Suppressor macrophage (primary cell): ENCODE measurements around the gene CCNJ.
"Not testable (repeated sequence)": the region's sequence is repeated elsewhere in the genome, so short reads cannot be mapped to it uniquely, and the experiment has no call there.

Experiments
- DNase-seq, 4 experiments: peaks; one replicate each; pipeline ENCODE4 v3.0.0-alpha.2; 2020 to 2022
- total RNA-seq, 17 experiments: gene quantifications; one replicate each; lab custom pipeline; 2026; ENCODE audit warnings: mixed read lengths in 6 of 17, inconsistent platforms in 3 of 17; lab: John Stamatoyannopoulos, UW

Gene CCNJ, protein sequence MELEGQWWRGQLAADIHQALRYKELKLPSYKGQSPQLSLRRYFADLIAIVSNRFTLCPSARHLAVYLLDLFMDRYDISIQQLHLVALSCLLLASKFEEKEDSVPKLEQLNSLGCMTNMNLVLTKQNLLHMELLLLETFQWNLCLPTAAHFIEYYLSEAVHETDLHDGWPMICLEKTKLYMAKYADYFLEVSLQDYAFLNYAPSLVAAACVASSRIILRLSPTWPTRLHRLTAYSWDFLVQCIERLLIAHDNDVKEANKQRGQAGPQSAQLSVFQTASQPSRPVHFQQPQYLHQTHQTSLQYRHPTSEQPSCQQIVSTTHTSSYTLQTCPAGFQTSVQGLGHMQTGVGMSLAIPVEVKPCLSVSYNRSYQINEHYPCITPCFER
- 12.1 to 65.6 (median 20.3) reads per million in 17 experiments for total RNA-seq

DNA sequence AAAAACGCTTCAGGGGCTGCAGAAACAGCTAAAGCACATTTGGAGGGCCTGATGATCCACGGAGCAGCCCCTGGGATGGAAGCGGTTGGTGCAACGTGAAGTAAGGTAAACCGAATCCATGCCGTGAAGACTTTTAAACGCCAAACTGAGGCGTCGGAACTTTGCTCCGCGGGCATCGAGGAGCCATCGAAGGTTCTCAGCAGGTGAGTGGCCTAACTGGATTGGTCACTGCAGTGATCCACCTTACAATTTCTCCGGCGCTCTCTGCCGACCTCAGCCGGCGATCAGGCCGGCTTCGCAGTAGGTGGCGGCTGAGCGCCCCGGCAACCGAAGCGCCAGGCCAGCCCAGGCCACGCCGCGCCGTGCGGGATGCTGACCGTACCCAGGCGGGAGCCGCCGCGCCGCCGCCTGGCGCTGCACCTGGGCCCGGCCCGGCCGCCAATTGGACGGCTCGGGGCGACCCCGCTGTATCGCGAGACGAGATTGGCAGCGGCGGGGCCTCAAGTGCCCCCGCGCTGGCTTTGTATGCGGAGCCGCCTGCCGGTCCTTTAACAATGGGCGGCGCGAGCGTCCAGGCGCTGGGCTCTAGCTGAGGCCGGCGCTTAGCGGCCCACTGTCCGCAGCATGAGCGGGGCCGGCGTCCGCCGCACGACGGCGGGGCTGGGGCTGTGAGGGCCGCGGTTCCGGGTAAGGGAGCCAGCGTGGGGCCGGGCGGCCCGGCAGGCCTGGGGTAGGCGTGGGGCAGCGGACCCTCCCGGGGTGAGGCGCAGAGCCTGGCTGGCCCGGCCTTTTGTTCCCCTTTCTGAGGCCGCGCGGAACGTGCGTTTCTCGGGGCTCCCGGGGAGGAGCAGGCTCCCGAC is at the start of gene CCNJ:
Gene CCNJ, plus strand, starts transcription at position 551 of the 860 bp plus-strand sequence. CDS start 811 bp downstream, outside the sequence.
- peak; percentile 93 to 97 (median 94) for DNase-seq

GRCh38 chr10:95994376-95994775 is 49.0 kb upstream of the CCNJ start:
- not testable (repeated sequence) for DNase-seq

DNA sequence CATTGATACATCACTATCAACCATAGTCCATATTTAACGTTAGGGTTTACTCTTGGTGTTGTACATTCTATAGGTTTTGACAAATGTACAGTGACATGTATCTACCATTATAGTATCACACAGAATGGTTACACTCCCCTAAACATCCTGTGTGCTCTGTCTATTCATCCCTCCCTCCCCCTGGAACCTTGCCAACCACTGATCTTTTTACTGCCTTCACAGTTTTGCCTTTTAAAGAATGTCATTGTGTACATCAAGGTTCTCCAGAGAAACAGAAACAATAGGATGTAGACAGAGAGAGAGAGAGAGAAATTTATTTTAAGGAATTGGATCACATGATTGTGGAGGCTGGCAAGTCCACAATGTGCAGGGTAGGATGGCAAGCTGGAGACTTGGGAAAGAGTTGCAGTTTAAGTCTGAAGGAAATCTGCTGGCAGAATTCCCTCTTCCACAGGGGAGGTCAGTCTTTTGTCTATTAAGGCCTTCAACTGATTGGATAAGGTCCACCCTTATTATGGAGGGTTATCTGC is 45.1 kb upstream of the CCNJ start:
- no peak for DNase-seq

- peak in 1 of 4 experiments; percentile 13 for DNase-seq
Observed at GRCh38 chr10:96013956-96014355, 29.4 kb upstream of the CCNJ start.

GRCh38 chr10:96014473-96015102 is 28.8 kb upstream of the CCNJ start:
- no peak for DNase-seq

DNA sequence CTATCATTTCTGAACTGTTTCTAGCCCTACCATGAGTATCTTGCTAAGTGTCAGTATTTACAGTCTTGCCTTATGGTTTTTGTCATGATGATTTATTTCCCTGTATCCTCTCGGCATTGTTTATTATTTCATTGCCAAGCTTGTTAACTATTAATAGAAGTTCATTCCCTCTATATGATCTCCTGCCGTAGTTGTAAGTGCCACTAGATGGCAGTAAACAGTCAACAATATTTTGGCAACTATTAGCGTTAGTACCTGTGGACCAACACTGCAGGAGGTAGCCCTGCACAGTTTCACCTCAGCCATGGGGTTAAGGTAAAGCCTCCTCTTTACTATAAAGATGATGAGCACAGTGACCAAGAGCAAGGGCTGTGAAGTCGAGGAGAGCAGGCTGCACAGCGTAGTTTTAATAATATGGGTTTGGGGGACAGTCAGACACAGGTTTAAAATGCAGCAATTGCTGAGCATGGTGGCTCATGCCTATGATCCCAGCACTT is 26.1 kb upstream of the CCNJ start:
- peak; percentile 61 to 79 (median 70) for DNase-seq

- DNase-seq: no peak
Observed at GRCh38 chr10:96021332-96021731, 22.1 kb upstream of the CCNJ start.

DNA sequence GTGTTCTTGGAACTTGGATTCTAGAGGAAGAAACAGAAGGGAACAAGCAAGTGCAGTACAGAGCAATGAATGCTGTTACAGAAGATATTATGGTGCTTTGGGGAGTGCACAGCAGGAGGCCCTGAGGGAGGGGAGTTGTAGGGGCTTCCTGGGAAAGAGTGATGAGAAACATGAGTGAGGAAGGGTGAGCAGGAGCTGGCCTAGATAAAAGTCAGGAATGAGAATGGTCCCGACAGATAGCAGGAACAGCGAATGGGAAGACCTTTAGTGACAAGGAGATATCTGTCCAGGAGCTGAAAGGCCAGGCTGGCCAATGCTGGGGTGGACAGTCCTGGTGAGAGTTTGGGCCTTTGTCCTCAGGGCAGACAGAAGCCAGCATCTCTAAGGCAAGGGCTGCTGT is 20.6 kb upstream of the CCNJ start:
- no peak for DNase-seq

GRCh38 chr10:96023168-96023567 is 20.2 kb upstream of the CCNJ start:
- no peak for DNase-seq

GRCh38 chr10:96025566-96025965 is 17.8 kb upstream of the CCNJ start:
- peak in 3 of 4 experiments; percentile 20 to 35 (median 24) for DNase-seq

DNA sequence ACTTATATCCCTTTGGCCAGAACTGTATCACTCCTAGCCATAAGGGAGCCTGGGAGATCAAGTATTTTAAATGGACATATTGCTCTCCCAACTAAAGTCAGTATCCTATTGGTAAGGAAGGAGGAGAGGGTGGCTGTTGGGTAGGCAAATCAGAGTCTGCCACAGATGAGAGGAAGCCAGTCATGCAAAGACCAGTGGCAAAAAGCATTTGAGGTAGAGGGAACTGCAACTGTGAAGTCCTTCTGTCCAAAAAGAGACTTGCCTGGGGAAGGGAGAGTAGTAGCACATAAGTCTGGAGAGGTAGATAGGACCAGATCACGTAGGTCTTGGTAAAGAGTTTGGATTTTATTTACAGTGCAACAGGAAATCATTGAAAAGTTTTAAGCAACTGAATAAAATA is 8.8 kb upstream of the CCNJ start:
- no peak for DNase-seq

DNA sequence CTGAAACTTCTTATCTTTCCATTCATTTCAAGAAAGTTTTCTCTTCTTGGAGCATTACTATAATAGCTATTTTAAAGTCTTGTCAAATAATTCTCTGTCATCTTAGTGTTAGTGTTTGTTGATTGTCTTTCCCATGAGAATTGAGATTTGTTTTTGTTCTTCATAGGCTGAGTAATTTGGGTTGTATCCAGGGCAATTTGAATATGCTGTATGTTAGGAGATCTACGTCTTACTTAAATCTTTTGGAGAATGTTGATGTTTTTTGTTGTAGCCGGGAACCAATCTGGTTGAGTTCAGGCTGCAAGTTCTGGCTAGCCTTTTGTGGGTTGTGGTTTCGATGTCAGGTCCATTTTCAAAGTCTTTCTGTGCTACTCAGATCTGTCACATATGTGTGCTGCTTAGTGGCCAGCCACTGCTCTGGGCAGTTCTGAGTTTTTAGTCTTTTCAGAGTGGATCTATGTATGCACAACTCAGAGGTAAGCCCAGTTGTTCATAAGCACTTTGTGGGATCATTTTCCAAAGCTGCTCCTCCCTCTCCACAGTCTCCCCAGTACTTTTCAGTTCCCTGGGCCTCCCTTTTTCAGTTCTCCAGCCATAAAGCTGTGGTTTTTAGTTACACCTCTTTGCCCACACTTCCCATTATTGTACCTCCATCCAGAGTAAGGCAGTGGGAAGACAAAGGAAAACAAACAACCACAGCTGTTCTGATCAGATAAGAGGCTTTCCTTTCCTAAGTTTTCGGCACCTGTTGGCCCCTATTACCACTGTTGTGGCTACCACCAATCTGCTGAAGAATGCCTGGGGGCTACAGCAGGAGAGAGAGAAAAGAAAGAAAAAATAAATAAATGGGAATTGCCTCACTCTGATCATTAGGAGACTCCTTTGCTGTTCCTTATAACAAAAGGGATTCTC is 4.7 kb upstream of the CCNJ start:
- DNase-seq: no peak

GRCh38 chr10:96041146-96041545 is 2.2 kb upstream of the CCNJ start:
- no peak for DNase-seq

GRCh38 chr10:96043893-96044715 is 721 bp downstream of the CCNJ start:
- DNase-seq: peak; percentile 58 to 70 (median 65)

GRCh38 chr10:96044736-96045135 is 1.4 kb downstream of the CCNJ start:
- DNase-seq: peak; percentile 56 to 88 (median 77)

- no peak for DNase-seq
Observed at GRCh38 chr10:96046546-96046945, 3.2 kb downstream of the CCNJ start.

DNA sequence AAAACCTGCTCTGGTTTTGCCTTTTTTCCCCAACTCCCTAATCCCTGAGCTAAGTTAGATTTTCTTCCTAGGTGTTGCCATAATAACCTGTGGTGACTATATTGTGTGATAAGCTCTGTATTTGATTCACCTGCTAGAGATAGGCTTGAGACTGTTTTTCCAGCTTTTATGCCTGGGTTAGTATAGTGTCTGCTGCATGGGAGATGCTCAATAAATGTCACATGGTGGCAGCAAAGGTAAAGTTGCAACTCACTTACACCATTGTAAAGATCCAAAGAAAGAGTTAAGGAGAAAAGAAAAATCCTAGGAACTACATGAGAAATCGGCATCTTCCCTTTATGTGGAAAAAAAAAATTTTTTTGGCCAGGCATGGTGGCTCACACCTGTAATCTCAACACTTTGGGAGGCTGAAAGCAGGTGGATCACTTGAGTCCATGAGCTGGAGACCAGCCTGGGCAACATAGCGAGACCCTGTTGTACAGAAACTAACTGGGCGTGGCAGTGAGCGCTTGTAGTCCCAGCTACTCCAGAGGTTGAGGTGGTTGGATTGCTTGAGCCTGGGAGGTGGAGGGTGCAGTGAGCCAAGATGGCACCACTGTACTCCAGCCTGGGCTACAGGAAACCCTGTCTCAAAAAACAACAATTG is 3.7 kb downstream of the CCNJ start:
- no peak for DNase-seq

DNA sequence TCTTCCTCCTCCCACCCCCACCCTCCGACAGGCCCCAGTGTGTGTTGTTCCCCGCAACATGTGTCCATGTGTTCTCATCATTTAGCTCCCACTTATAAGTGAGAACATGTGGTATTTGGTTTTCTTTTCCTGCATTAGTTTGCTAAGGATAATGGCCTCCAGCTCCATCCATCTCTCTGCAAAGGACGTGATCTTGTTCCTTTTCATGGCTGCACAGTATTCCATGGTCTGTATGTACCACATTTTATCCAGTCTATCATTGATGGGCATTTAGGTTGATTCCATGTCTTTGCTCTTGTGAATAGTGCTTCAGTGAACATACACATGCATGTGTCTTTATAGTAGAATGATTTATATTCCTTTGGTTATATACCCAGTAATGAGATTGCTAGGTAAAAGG is 4.5 kb downstream of the CCNJ start:
- not testable (repeated sequence) for DNase-seq

DNA sequence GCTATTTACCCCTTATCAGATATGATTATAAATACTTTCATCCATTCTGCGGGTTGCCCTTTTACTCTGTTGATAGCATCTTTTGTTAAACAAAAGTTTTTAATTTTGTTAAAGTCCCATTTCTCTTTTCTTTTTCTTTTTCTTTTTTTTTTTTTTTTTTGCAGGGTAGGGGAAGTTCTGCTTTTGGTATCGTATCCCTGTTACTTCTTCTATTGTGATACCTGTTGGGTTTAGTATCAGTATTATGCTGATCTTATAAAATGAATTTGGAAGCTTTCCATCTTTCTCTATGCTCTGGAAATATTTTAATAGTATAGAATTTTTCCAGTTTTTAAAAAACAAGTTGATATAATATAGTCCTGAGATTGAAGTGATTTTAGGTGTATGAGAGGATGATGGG is 6.0 kb downstream of the CCNJ start:
- DNase-seq: no peak

DNA sequence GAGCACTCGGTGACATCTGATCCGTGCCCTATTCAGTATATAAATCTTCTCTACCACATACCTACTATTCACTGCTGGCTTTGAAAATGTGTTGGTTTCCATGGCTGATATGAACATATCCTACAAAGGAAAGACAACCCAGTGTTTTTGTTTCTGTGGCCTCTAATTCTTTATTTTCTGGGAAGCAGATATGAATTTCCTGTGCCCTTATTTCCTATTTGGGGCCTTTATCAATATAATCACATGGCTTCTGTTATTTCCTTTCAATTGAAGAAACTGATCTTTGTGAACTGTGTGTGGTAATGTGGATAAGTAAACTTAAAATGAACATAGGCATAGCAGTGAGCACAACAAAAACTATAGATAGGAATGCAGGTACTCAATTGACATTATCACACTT is 10.6 kb downstream of the CCNJ start:
- DNase-seq: no peak
